Measurements from ENCODE around the gene SERPINB8.
"Not testable (repeated sequence)": the region's sequence is repeated elsewhere in the genome, so short reads cannot be mapped to it uniquely, and the experiment has no call there.

The SERPINB8 gene, protein sequence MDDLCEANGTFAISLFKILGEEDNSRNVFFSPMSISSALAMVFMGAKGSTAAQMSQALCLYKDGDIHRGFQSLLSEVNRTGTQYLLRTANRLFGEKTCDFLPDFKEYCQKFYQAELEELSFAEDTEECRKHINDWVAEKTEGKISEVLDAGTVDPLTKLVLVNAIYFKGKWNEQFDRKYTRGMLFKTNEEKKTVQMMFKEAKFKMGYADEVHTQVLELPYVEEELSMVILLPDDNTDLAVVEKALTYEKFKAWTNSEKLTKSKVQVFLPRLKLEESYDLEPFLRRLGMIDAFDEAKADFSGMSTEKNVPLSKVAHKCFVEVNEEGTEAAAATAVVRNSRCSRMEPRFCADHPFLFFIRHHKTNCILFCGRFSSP

GRCh38 chr18:63969942-63970808 lies at the start of gene SERPINB8:
Gene SERPINB8, plus strand, starts transcription at chr18:63970081. Its CDS starts 8,228 bp downstream, at chr18:63978309.
- peak; percentile 94 for DNase-seq (ENCODE audit: low spot score)

GRCh38 chr18:63922049-63922448 lies 47.8 kb upstream of the SERPINB8 start:
- DNase-seq (ENCODE audit: low spot score) = no peak

DNA sequence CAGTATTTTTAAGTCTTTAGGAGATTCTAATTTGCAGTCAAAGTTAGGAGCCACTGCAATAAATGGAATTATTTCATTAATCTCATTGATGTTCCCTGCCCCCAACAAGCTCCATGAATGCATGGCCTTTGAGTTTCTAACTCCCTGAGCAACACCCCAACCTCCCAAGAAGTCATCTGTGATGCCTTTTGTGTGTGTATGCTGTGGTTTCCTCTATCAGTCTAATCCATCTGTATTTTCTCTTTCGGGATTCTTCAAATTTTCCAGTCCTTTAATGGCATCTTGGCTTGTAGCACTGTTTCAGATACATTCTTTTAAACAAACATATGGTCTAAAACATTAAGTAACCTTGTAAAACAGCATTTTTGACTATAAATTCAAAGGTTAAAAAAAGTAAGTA lies 45.3 kb upstream of the SERPINB8 start:
- no peak for DNase-seq (ENCODE audit: low spot score)

DNA sequence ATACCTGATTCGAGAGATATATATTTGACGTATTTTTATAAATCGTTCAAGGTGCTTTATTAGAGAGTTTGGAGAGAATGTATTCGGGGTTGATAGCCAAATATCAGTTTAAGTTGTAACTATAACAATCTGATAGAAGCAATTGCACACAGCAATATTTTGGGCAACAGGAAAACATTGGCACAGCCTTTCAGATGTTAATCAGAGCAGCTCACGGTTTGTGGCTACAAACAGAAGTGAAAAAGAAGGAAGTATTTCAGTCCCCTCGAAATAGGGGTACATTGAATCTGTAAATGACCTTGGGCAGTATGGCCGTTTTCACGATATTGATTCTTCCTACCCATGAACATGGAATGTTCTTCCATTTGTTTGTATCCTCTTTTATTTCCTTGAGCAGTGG lies 41.5 kb upstream of the SERPINB8 start:
- DNase-seq (ENCODE audit: low spot score) = no peak

- not testable (repeated sequence) for DNase-seq (ENCODE audit: low spot score)
Measured at GRCh38 chr18:63929369-63929768, 40.5 kb upstream of the SERPINB8 start.

- no peak for DNase-seq (ENCODE audit: low spot score)
Measured at GRCh38 chr18:63930773-63931354, 39.0 kb upstream of the SERPINB8 start.

- DNase-seq (ENCODE audit: low spot score) = peak; percentile 44
Measured at GRCh38 chr18:63936156-63936931, 33.5 kb upstream of the SERPINB8 start.

GRCh38 chr18:63936932-63937393 lies 32.9 kb upstream of the SERPINB8 start:
- DNase-seq (ENCODE audit: low spot score) = no peak

DNA sequence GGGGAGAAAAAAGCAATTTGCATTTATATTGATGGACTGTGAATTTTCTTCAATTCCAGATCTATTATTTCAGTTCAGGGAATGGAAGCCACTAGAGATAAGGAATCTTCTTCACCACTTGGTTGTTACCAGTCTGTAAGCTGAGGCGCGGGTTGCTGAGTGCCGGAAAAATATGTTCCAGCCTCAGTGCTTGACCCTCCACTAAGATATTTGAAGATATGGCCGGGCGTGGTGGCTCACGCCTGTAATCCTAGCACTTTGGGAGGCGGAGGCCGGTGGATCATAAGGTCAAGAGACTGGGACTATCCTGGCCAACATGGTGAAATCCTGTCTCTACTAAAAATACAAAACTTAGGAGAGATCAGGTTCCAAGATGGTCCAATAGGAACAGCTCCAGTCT lies 29.9 kb upstream of the SERPINB8 start:
- no peak for DNase-seq (ENCODE audit: low spot score)

GRCh38 chr18:63940543-63941050 lies 29.3 kb upstream of the SERPINB8 start:
- not testable (repeated sequence) for DNase-seq (ENCODE audit: low spot score)

DNA sequence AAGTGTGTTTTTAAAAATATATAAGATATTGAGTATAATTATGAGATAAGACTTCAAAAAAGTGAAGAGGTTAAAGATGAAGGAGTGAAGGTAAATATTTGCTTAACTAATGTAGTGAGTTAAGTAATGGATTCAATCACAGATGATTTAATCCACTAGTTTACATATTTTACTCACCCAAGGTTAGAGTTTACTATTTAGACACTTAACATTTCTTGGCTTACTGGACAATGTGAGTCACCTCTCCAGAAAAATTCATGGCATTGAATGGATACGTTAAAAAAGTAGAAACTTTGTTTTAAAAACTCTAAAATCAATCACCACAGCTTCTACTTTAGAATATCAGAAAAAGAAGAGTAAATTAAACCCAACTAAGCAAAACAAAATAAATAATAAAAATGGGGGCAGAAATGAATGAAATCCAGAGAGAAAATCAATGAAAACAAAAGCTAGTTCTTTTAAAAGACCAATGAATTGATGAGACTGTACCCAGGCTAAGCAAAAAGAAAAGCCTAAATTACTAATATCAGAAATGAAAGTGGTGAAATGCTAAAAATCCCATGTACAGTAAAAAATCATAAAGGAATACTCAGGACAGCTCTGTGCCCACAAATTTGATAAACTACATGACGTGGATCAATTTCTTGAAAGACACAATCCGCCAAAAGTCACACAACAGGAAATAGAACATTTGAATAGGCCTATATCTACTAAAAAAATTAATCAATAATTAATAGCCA lies 22.7 kb upstream of the SERPINB8 start:
- no peak for DNase-seq (ENCODE audit: low spot score)

GRCh38 chr18:63949068-63949737 lies 20.7 kb upstream of the SERPINB8 start, which contains the start of gene HMSD:
Gene HMSD, plus strand, starts transcription at chr18:63949301. Its CDS starts 4,155 bp downstream, at chr18:63953456.
- DNase-seq (ENCODE audit: low spot score) = no peak

DNA sequence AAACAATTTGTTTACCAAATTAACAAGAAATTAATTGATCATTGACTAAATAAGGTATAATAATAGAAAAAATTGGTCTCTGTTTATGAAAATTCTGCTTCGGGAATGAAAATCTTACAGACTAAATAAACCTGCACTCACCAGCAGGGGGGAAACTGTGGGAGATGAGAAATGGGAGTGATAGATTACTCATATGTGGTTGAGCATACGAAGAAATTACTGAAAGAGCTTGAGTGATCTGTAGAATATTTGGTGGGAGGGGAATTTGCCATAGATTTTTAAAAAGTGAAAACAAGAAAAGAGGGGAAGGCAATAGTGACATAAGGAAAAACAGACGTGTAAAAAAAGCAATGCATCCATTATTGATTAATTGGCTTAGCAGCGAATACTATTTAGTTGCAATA lies 18.6 kb upstream of the SERPINB8 start:
- DNase-seq (ENCODE audit: low spot score) = no peak

DNA sequence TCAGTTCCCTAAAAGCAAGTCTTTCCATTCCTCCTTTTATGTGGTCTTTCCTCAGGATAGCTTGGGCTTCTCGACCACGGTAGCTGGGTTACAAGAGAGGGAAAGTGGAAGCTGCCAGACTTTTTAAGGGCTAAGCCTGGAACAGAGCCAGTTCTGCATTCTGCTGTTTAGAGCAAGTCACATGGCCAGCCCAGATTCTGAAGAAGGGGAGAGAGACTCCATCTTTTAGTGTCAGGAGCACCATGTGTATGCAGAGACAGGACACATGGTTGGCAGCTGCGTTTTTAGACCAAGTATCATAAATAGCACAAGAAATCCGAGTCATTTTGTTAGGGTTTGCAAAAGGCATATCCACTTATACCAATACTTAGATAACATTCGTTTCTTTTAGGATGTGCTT lies 16.1 kb upstream of the SERPINB8 start:
- DNase-seq (ENCODE audit: low spot score) = no peak

DNA sequence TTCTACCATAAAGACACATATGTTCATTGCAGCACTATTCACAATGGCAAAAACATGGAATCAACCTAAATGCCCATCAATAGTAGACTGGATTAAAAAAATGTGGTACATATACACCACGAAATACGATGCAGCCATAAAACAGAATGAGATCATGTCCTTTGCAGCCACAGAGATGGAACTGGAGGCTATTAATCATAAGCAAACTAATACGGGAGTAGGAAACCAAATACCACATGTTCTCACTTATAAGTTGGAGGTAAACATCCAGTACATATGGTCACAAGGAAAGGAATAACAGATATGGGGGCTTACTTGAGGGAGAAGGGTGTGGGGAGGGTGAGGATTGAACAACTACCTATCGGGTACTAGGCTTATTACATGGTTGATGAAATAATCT lies 13.1 kb upstream of the SERPINB8 start:
- no peak for DNase-seq (ENCODE audit: low spot score)

DNA sequence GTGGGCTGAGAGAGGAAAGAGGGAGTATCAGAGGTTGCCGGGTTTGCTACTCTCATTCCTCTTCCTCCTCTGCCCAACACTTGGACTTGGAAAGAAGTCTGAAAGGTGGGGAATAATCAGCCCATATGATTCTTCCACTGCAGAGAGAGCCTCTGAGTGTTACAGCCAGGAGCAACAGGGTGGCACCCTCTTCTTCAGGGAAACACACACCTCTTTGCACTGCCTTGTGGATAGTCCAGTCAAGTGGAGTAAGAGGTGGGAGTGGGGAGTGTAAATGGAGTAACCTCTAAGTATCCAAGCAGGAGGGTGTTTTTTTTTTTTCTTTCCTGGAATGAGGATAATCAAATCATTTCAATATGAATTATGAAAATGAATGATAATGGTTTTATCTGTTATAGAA lies 9.0 kb upstream of the SERPINB8 start:
- DNase-seq (ENCODE audit: low spot score) = no peak

DNA sequence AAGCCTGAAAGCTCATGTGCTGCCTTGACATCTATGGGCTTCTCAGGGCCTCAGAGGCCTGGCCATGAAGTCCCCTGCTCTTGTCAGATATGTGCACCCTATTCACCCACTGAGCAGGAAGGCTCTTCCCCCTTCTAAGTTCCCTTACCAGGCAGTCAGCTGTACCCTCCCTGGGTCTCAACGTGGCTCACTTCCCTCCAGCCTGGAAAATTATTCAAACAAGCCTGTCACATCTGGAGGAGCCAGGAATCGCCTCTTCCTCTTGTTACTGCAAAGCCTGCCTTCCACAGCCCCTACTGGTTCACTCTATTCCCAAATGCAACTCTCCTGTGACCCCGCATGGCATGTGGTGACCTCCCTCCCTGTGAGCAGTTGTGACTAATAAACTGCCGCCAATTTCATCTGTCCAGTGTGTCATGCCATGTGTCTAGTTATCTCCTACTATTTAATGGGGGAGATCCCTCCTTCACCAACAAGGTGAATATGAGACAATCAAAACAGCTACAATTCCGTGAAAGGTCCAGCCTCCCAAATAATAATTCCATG lies 8.4 kb upstream of the SERPINB8 start:
- DNase-seq (ENCODE audit: low spot score) = no peak

DNA sequence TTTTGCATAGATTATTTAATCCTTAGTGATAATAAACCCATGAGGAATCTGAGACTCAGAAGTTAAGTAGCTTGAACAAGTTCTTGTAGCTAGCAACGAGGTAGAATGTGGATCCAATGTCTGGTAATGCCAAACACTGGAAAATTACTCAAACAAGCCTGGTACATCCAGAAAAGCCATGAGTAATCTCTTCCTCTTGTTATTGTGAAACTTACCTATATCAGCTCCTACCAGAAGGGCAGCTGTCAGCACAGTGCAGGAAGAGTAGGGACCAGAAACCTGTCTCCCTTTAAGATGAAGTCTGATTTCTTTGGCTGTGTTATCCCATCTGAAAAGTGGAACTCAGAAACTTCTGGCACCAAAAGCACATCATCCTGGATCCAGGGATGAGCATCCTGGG lies 7.7 kb upstream of the SERPINB8 start:
- no peak for DNase-seq (ENCODE audit: low spot score)

- DNase-seq (ENCODE audit: low spot score) = peak; percentile 56
Measured at GRCh38 chr18:63963615-63964256, 6.1 kb upstream of the SERPINB8 start.

Data from cerebellar cortex (tissue), 1 donor.